HepG2 (cell line): ENCODE results near the gene CST3. TPM values are rescaled to one million over a fixed set of nuclear protein-coding genes. Genes with fewer than 3 reads are reported as not detected.

Source experiments
- ATAC-seq: fragments of 200-7000 bp; cut with Tn5 transposase; 3 replicates; pipeline ENCODE4 v1.9.1; 2020; ENCODE audit warnings: mild to moderate bottlenecking, moderate library complexity
- BruUV-seq: library from RNA; stranded (reverse); fragments of 400-500 nt; replicated peaks from 2 replicates; lab custom pipeline; 2021; lab: Mats Ljungman, UMichigan
- CTCF ChIA-PET: fragments of 300-600 bp; formaldehyde crosslinking; extraction: SDS; loops from one replicate; lab custom pipeline; 2021; ENCODE audit warnings: low total read pairs, inconsistent platforms, low intra/inter-chr PET ratio; lab: Yijun Ruan, JAX
- POLR2A ChIA-PET: fragments of 350-600 bp; sonication (Branson Sonifier 250); formaldehyde crosslinking; loops from one replicate; lab custom pipeline; 2020; ENCODE audit warnings: antibody characterized with exemption, inconsistent platforms; lab: Yijun Ruan, JAX
- DNase-seq: peaks from one replicate; pipeline ENCODE4 v3.0.0-alpha.2; 2015; ENCODE audit warnings: low spot score
- FAIRE-seq: peaks from 3 replicates; lab custom pipeline; 2011; peaks lifted over from hg19 to GRCh38; lab: Jason Lieb, UNC
- H2AFZ ChIP-seq: one replicate; pipeline ENCODE4 v1.6.1; 2011; ENCODE audit warnings: low read length, inconsistent platforms
- H3K27ac ChIP-seq: fragments of 300-600 bp; 3 replicates; pipeline ENCODE4 v1.8.0; 2011; ENCODE audit warnings: mixed run types, mild to moderate bottlenecking, mixed read lengths, low read length, inconsistent platforms; ENCODE audit not compliant: insufficient read depth; ENCODE audit errors: extremely low read length
- H3K27me3 ChIP-seq, 2 experiments: fragments of 200-600 bp in 1 of 2; 2 replicates in 1 of 2; 3 replicates in 1 of 2; pipeline versions ENCODE4 v1.6.0 to v1.8.0; 2011; ENCODE audit warnings: low read length in 2 of 2, mild to moderate bottlenecking in 2 of 2, moderate library complexity in 2 of 2, inconsistent platforms in 1 of 2; ENCODE audit not compliant: insufficient read depth in 2 of 2, control insufficient read depth in 1 of 2
- H3K36me3 ChIP-seq, 2 experiments: fragments of 200-600 bp in 1 of 2; replicated peaks in 1 of 2; 2 replicates in 1 of 2; 3 replicates in 1 of 2; pipeline versions ENCODE4 v1.5.1 to v1.8.0; 2011; ENCODE audit warnings: low read length in 2 of 2, inconsistent platforms in 1 of 2; ENCODE audit not compliant: insufficient read depth in 2 of 2, control insufficient read depth in 1 of 2
- H3K4me1 ChIP-seq: 2 replicates; pipeline ENCODE4 v1.5.1; 2012; ENCODE audit warnings: low read length, inconsistent platforms; ENCODE audit not compliant: insufficient read depth
- H3K4me2 ChIP-seq: 2 replicates; pipeline ENCODE4 v1.6.0; 2011; ENCODE audit warnings: low read depth, low read length, inconsistent platforms
- H3K4me3 ChIP-seq, 3 experiments: fragments of 200-600 bp in 1 of 3; sonication (generic), shearing (Covaris generic) in 1 of 3; replicated peaks in 1 of 3; 2 replicates each; pipeline ENCODE4 v1.5.1; 2011 to 2016; ENCODE audit warnings: low read length in 3 of 3, inconsistent platforms in 2 of 3, low read depth in 2 of 3, mild to moderate bottlenecking in 2 of 3, control low read depth in 1 of 3, mixed read lengths in 1 of 3; ENCODE audit not compliant: insufficient read depth in 1 of 3
- H3K79me2 ChIP-seq: one replicate; pipeline ENCODE4 v1.6.1; 2011; ENCODE audit warnings: low read length, inconsistent platforms; ENCODE audit not compliant: insufficient read depth
- H3K9ac ChIP-seq: 2 replicates; pipeline ENCODE4 v1.6.0; 2011; ENCODE audit warnings: mild to moderate bottlenecking, low read depth, low read length, inconsistent platforms; ENCODE audit not compliant: insufficient read depth
- H3K9me3 ChIP-seq: 2 replicates; pipeline ENCODE4 v1.5.1; 2012; ENCODE audit warnings: mild to moderate bottlenecking, low read length
- H4K20me1 ChIP-seq: 2 replicates; pipeline ENCODE4 v1.6.0; 2011; ENCODE audit warnings: inconsistent platforms, mild to moderate bottlenecking, low read length, moderate library complexity; ENCODE audit not compliant: insufficient read depth
- AKAP8 ChIP-seq: sonication (generic); formaldehyde crosslinking; IDR thresholded peaks from 2 replicates; pipeline ENCODE4 v1.5.1; 2020; ENCODE audit warnings: mild to moderate bottlenecking, missing genetic modification reagents
- KLF11 ChIP-seq: IDR thresholded peaks from 2 replicates; pipeline ENCODE4 v1.6.1; 2016; ENCODE audit warnings: missing compliant biosample characterization
- MIXL1 ChIP-seq: IDR thresholded peaks from 2 replicates; pipeline ENCODE4 v1.6.1; 2016
- NRL ChIP-seq: sonication (generic); formaldehyde crosslinking; IDR thresholded peaks from 2 replicates; pipeline ENCODE4 v1.5.0; 2020; ENCODE audit warnings: missing genetic modification reagents, mild to moderate bottlenecking, moderate library complexity, borderline replicate concordance
- ZBTB42 ChIP-seq: sonication (generic); formaldehyde crosslinking; IDR thresholded peaks from 2 replicates; pipeline ENCODE4 v1.5.0; 2020; ENCODE audit warnings: mild to moderate bottlenecking, missing genetic modification reagents
- ZNF337 ChIP-seq: sonication (generic); formaldehyde crosslinking; IDR thresholded peaks from 2 replicates; pipeline ENCODE4 v1.5.1; 2020; ENCODE audit warnings: missing genetic modification reagents, low read depth, mild to moderate bottlenecking, borderline replicate concordance
- ZNF431 ChIP-seq: sonication (generic); formaldehyde crosslinking; IDR thresholded peaks from 2 replicates; pipeline ENCODE4 v1.9.0; 2022; ENCODE audit warnings: missing genetic modification reagents, low read depth, mild to moderate bottlenecking, borderline replicate concordance
- ZNF552 ChIP-seq: sonication (generic); formaldehyde crosslinking; IDR thresholded peaks from 2 replicates; pipeline ENCODE4 v1.9.0; 2022; ENCODE audit warnings: missing genetic modification reagents, mild to moderate bottlenecking, borderline replicate concordance
- ZSCAN31 ChIP-seq: sonication (generic); formaldehyde crosslinking; IDR thresholded peaks from 2 replicates; pipeline ENCODE4 v1.5.0; 2020; ENCODE audit warnings: low read depth, mild to moderate bottlenecking, missing genetic modification reagents
- WGBS: methylation state at CpG from one replicate; pipeline ENCODE4 v1.1.6; 2017; ENCODE audit warnings: low lambda C conversion rate; 5-methylcytosine and 5-hydroxymethylcytosine counted together
- in situ Hi-C: cut with HindIII; loops from 2 replicates; pipeline ENCODE4 v1.10.0; 2017; ENCODE audit warnings: low pct_unique_long_range_greater_than_20kb; ENCODE audit not compliant: extremely low pct_ligation_motif_present
- intact Hi-C: fragments of 100-400 bp; cut with micrococcal nuclease; formaldehyde crosslinking; loops from one replicate; pipeline ENCODE4 v1.10.0; 2022; ENCODE audit not compliant: unreplicated experiment
- polyA plus RNA-seq, 8 experiments: library from polyadenylated mRNA; depleted of rRNA in 3 of 8; stranded (reverse) in 7 of 8; unstranded in 1 of 8; fragments of >200 nt; fragmentation: Illumina TruSeq in 4 of 8; extraction: Trizol in 4 of 8; gene quantifications; 2 replicates each; pipeline versions ENCODE4 v1.2.1 to v1.2.3, GENCODE V29; 2011 to 2016; ENCODE audit warnings: low read depth in 4 of 8, missing spikeins in 1 of 8, mixed read lengths in 1 of 8; ENCODE audit not compliant: insufficient read depth in 1 of 8
- total RNA-seq, 5 experiments: library from RNA; depleted of rRNA; stranded (reverse); fragments of >200 nt; fragmentation: Illumina TruSeq; extraction: Trizol; gene quantifications; 2 replicates each; pipeline ENCODE4 v1.2.3, GENCODE V29; 2016; ENCODE audit warnings: low read depth in 1 of 5
- TF ChIP-seq, protein P1 (sequence below): sonication (generic); formaldehyde crosslinking; IDR thresholded peaks from 2 replicates; pipeline ENCODE4 v1.9.0; 2022; ENCODE audit warnings: low read depth, missing genetic modification reagents
- TF ChIP-seq, protein P2 (sequence below): sonication (generic); formaldehyde crosslinking; IDR thresholded peaks from 2 replicates; pipeline ENCODE4 v1.8.0; 2022; ENCODE audit warnings: missing genetic modification reagents, low read depth, mild to moderate bottlenecking, borderline replicate concordance
- TF ChIP-seq, protein P3 (sequence below), 2 experiments: sonication (generic) in 1 of 2; formaldehyde crosslinking in 1 of 2; IDR thresholded peaks; 2 replicates each; pipeline versions ENCODE4 v1.6.1 to v1.9.0; 2014 to 2022; ENCODE audit warnings: antibody characterized with exemption in 1 of 2, borderline replicate concordance in 1 of 2, inconsistent platforms in 1 of 2, low read depth in 1 of 2, missing genetic modification reagents in 1 of 2

The CST3 gene
- total and polyA plus RNA-seq, 2 of the 13 experiments (the other 11 are each of a cell fraction or from before 2014, with no cell fraction given) = 690 to 1,005 TPM

DNA sequence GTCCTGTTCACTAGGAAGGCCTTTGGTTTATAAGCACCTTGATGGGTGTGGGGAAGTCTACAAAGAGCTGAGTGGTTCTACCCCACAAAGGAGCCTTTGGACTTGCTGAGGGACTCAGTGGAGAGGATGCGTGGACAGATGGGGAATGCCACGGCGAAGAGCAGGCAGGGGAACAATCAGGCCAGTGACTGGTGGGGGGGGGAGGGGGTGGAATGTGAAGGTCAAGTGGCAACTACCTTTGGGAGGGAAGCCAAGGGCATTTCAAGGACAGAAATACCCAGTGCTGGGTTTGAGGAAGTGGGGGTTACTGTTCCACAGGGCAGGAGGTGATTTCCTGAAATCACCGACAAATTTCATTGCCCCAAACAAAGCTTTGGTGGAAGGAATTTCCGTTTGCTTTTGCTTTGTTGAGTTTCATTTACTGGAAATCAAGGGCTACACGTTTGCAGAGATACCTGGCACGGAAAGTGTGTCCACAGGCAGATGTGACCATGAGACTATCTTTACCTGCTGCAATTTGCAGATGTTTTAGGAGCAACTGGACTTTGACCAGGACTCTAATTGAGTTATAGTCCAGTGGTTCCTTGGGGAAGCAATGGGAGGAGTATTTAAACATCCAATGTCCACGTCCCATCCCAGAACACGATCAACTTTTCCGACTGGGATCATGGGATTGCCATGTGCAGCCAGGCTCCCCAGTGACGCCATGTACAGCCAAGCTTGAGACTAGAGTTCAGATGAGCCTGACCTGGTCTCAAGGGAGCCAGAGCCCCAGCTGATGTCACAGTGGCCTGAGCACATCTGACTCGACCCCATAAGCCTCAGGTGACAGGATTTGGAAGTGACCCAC, 8.0 kb downstream of the CST3 start:
- ATAC-seq (peak; percentile 39), FAIRE-seq (peak; percentile 53), DNase-seq (peak; percentile 71)
- 5% methylated on average over 12 of the region's 12 CpGs for WGBS
- Histone ChIP-seq H3K27ac (peak overlapping the region; percentile 70), H2AFZ (no peak overlapping the region), H3K9me3 (no peaks in the 10 kb centered on the region), H3K9ac (peak overlapping the region; percentile 45), H3K27me3 (no peaks in the 10 kb centered on the region), H3K4me2 (peak overlapping the region; percentile 61), H3K4me3 (peak overlapping the region in 2 of 3 experiments; percentile 0 to 39; a peak in 3 of 6 replicates), H3K4me1 (peaks cover 80% of the 10 kb centered on the region), H3K36me3 (peaks cover 7 to 14% of the 10 kb centered on the region in 2 experiments; a peak in 4 of 5 replicates), H4K20me1 (no peaks in the 10 kb centered on the region), H3K79me2 (peaks cover under 1% of the 10 kb centered on the region)
- ChIA-PET POLR2A (interaction anchor here (0.6 to 18.0 kb wide), 20 partner anchors 9 to 1106 kb away, joined by 3 to 543 read pairs (median 8); partner anchors contain the start of genes CST3, GZF1, NAPB and NXT1), CTCF (no interaction called here)
- in situ Hi-C loops = loop anchor here (10.0 kb wide), 1 partner anchor 1055 kb away; no protein-coding TSS in a partner anchor
- no TSS peak for BruUV-seq
- intact Hi-C loops = loop anchor here (5.0 kb wide), 1 partner anchor 33 kb away; no protein-coding TSS in a partner anchor
- peak; percentile 97; the same call in 1 of the 2 replicates for TF ChIP-seq ZBTB42
- TF ChIP-seq ZNF431 (CRISPR knock-in tag) = 0 out of 2 replicates have a peak, but pooled peaks have one; percentile 59
- peak; percentile 94 for TF ChIP-seq MIXL1 (CRISPR knock-in tag)
- 0 out of 2 replicates have a peak, but pooled peaks have one; percentile 34 for TF ChIP-seq ZSCAN31 (CRISPR knock-in tag)
- no peak for TF ChIP-seq ZNF552 (CRISPR knock-in tag)
- no peak for TF ChIP-seq KLF11 (CRISPR knock-in tag)
- peak; percentile 89 for TF ChIP-seq NRL
- peak; percentile 6; the same call in 1 of the 2 replicates for TF ChIP-seq AKAP8
- TF ChIP-seq, protein P1, sequence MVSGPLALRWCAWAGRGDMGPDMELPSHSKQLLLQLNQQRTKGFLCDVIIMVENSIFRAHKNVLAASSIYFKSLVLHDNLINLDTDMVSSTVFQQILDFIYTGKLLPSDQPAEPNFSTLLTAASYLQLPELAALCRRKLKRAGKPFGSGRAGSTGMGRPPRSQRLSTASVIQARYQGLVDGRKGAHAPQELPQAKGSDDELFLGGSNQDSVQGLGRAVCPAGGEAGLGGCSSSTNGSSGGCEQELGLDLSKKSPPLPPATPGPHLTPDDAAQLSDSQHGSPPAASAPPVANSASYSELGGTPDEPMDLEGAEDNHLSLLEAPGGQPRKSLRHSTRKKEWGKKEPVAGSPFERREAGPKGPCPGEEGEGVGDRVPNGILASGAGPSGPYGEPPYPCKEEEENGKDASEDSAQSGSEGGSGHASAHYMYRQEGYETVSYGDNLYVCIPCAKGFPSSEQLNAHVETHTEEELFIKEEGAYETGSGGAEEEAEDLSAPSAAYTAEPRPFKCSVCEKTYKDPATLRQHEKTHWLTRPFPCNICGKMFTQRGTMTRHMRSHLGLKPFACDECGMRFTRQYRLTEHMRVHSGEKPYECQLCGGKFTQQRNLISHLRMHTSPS (CRISPR knock-in tag) = peak; percentile 59; the same call in 1 of the 2 replicates
- TF ChIP-seq ZNF337 = no peak
- TF ChIP-seq, protein P2, sequence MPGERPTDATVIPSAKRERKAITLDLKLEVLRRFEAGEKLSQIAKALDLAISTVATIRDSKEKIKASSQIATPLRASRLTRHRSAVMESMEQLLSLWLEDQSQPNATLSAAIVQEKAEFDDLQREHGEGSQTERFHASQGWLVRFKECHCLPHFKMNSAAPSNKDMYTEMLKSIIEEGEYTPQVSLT (CRISPR knock-in tag) = 0 out of 2 replicates have a peak, but pooled peaks have one; percentile 69
- TF ChIP-seq, protein P3, sequence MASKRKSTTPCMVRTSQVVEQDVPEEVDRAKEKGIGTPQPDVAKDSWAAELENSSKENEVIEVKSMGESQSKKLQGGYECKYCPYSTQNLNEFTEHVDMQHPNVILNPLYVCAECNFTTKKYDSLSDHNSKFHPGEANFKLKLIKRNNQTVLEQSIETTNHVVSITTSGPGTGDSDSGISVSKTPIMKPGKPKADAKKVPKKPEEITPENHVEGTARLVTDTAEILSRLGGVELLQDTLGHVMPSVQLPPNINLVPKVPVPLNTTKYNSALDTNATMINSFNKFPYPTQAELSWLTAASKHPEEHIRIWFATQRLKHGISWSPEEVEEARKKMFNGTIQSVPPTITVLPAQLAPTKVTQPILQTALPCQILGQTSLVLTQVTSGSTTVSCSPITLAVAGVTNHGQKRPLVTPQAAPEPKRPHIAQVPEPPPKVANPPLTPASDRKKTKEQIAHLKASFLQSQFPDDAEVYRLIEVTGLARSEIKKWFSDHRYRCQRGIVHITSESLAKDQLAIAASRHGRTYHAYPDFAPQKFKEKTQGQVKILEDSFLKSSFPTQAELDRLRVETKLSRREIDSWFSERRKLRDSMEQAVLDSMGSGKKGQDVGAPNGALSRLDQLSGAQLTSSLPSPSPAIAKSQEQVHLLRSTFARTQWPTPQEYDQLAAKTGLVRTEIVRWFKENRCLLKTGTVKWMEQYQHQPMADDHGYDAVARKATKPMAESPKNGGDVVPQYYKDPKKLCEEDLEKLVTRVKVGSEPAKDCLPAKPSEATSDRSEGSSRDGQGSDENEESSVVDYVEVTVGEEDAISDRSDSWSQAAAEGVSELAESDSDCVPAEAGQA (IDR thresholded peaks at IDR 0.05; ENCODE audit: low read depth) = 0 out of 2 replicates have a peak, but pooled peaks have one; percentile 48
- TF ChIP-seq, protein P3 (CRISPR knock-in tag; IDR thresholded peaks at IDR 0.05; ENCODE audit: borderline replicate concordance) = no peak
